Glutamatergic neuron (in vitro differentiated cells): ENCODE results near the gene MAML1. TPM values are rescaled to one million over a fixed set of nuclear protein-coding genes. Genes with fewer than 3 reads are reported as not detected.

ENCODE experiments used
- microRNA-seq: library from miRNA; unstranded; fragments of <30 nt; microRNA quantifications from one replicate; pipeline ENCODE4, GENCODE V29; 2020; ENCODE audit not compliant: unreplicated experiment
- total RNA-seq: library from RNA; stranded (reverse); fragmentation: NEBNext Ultra II Directional; extraction: Animal tissue kit (Norgen Biotek cat#: 25700); gene quantifications from one replicate; pipeline ENCODE4 v1.2.1, GENCODE V29; 2021; ENCODE audit not compliant: unreplicated experiment

The MAML1 gene
- total RNA-seq, 1 donor from 2014 or later: 30.0 TPM

Small RNAs within 50 kb of the gene (microRNA-seq; reads per million reads assigned to microRNA genes)
- 83.7 reads per million, percentile 72 among the genes with 10 or more reads in this experiment for gene MIR1229

Other genes starting within 250 kb of the MAML1 start
- 30.4 TPM for gene RUFY1, start 182.3 kb upstream of the MAML1 start, total RNA-seq
- gene HNRNPH1, start 109.2 kb upstream of the MAML1 start, total RNA-seq: 1,021 TPM
- not detected for gene CBY3, start 51.8 kb upstream of the MAML1 start, total RNA-seq
- gene CANX, start 33.9 kb upstream of the MAML1 start, total RNA-seq: 363 TPM
- 0.91 TPM for gene LTC4S, start 61.2 kb downstream of the MAML1 start, total RNA-seq
- gene MGAT4B, start 74.0 kb downstream of the MAML1 start, total RNA-seq: 140 TPM
- 97.0 TPM for gene SQSTM1, start 88.1 kb downstream of the MAML1 start, total RNA-seq
- gene MRNIP, start 126.0 kb downstream of the MAML1 start, total RNA-seq: 60.2 TPM
- gene TBC1D9B, start 175.1 kb downstream of the MAML1 start, total RNA-seq: 81.8 TPM